Mesendoderm (in vitro differentiated cells): ENCODE measurements around the gene EPS15.

Source experiments
- DNase-seq: peaks from one replicate; pipeline ENCODE4 v3.0.0; 2013
- H2AK5ac ChIP-seq: 2 replicates; pipeline ENCODE4 v1.6.1; 2013; ENCODE audit warnings: low read length, inconsistent platforms
- H2BK120ac ChIP-seq: 2 replicates; pipeline ENCODE4 v1.6.1; 2013; ENCODE audit warnings: low read depth, mild to moderate bottlenecking, low read length, moderate library complexity, mixed read lengths
- H2BK15ac ChIP-seq: replicated peaks from 2 replicates; pipeline ENCODE4 v1.6.1; 2013; ENCODE audit warnings: low read depth, mild to moderate bottlenecking, moderate library complexity
- H2BK5ac ChIP-seq: 2 replicates; pipeline ENCODE4 v1.6.1; 2013; ENCODE audit warnings: low read length, inconsistent platforms
- H3K18ac ChIP-seq: 2 replicates; pipeline ENCODE4 v1.6.1; 2013; ENCODE audit warnings: mild to moderate bottlenecking, low read length, mixed read lengths
- H3K23ac ChIP-seq: one replicate; pipeline ENCODE4 v1.6.1; 2013; ENCODE audit warnings: low read length
- H3K27ac ChIP-seq: 2 replicates; pipeline ENCODE4 v1.5.1; 2013; ENCODE audit warnings: low read depth, mild to moderate bottlenecking, inconsistent platforms, low read length, moderate library complexity
- H3K27me3 ChIP-seq: 2 replicates; pipeline ENCODE4 v1.6.1; 2013; ENCODE audit warnings: low read length, control low read depth, mild to moderate bottlenecking, inconsistent platforms; ENCODE audit not compliant: insufficient read depth, poor library complexity
- H3K36me3 ChIP-seq: 2 replicates; pipeline ENCODE4 v1.6.1; 2013; ENCODE audit warnings: low read length, inconsistent platforms; ENCODE audit not compliant: control insufficient read depth, insufficient read depth
- H3K4ac ChIP-seq: one replicate; pipeline ENCODE4 v1.6.1; 2013; ENCODE audit warnings: low read depth, mild to moderate bottlenecking, low read length, moderate library complexity
- H3K4me1 ChIP-seq: 2 replicates; pipeline ENCODE4 v1.6.1; 2013; ENCODE audit warnings: low read depth, low read length, inconsistent platforms; ENCODE audit not compliant: control insufficient read depth
- H3K4me2 ChIP-seq: 2 replicates; pipeline ENCODE4 v1.6.1; 2013; ENCODE audit warnings: low read length
- H3K4me3 ChIP-seq: 2 replicates; pipeline ENCODE4 v1.5.1; 2013; ENCODE audit warnings: mild to moderate bottlenecking, low read length
- H3K56ac ChIP-seq: one replicate; pipeline ENCODE4 v1.6.1; 2013; ENCODE audit warnings: low read length
- H3K79me1 ChIP-seq: 2 replicates; pipeline ENCODE4 v1.6.1; 2013; ENCODE audit warnings: low read length, inconsistent platforms
- H3K79me2 ChIP-seq: 2 replicates; pipeline ENCODE4 v1.6.1; 2013; ENCODE audit warnings: mild to moderate bottlenecking, low read length; ENCODE audit not compliant: control insufficient read depth, insufficient read depth
- H3K9ac ChIP-seq: 2 replicates; pipeline ENCODE4 v1.6.1; 2013; ENCODE audit warnings: low read length, inconsistent platforms
- H4K5ac ChIP-seq: one replicate; pipeline ENCODE4 v1.6.1; 2013; ENCODE audit warnings: low read length
- H4K8ac ChIP-seq: one replicate; pipeline ENCODE4 v1.6.1; 2013; ENCODE audit warnings: low read depth, mild to moderate bottlenecking, control low read depth, low read length, moderate library complexity
- WGBS: extraction: QIAGEN DNeasy Blood & Tissue Kit; methylation state at CpG from one replicate; pipeline ENCODE4 v1.1.7; 2013; ENCODE audit warnings: low lambda C conversion rate, missing lambda C conversion rate; ENCODE audit not compliant: insufficient coverage; ENCODE audit errors: extremely low coverage; 5-methylcytosine and 5-hydroxymethylcytosine counted together

The EPS15 gene

GRCh38 chr1:51551848-51552296, 32.8 kb upstream of the EPS15 start:
- Histone ChIP-seq H3K79me1 (no peaks in the 10 kb centered on the region), H3K36me3 (no peaks in the 10 kb centered on the region), H4K8ac (no peak overlapping the region), H3K56ac (no peak overlapping the region), H3K4me2 (no peak overlapping the region), H4K5ac (no peak overlapping the region), H3K4me1 (no peaks in the 10 kb centered on the region), H2BK120ac (no peak overlapping the region), H3K18ac (no peak overlapping the region), H3K27ac (no peak overlapping the region), H2BK5ac (no peak overlapping the region), H3K79me2 (no peaks in the 10 kb centered on the region), H3K4ac (no peak overlapping the region), H3K23ac (no peak overlapping the region), H3K4me3 (no peak overlapping the region), H2BK15ac (no peak overlapping the region), H2AK5ac (no peak overlapping the region), H3K9ac (no peak overlapping the region), H3K27me3 (no peaks in the 10 kb centered on the region)
- no peak for DNase-seq
- no CpG with 5 or more reads among the region's 5 CpGs for WGBS

GRCh38 chr1:51551081-51551480, 32.0 kb upstream of the EPS15 start:
- Histone ChIP-seq H3K36me3 (no peaks in the 10 kb centered on the region), H2AK5ac (no peak overlapping the region), H3K18ac (no peak overlapping the region), H3K79me2 (no peaks in the 10 kb centered on the region), H3K79me1 (no peaks in the 10 kb centered on the region), H3K4me3 (no peak overlapping the region), H4K5ac (no peak overlapping the region), H3K27me3 (no peaks in the 10 kb centered on the region), H4K8ac (peak overlapping the region; percentile 13), H3K27ac (no peak overlapping the region), H3K4ac (no peak overlapping the region), H3K4me2 (no peak overlapping the region), H2BK5ac (no peak overlapping the region), H2BK120ac (no peak overlapping the region), H3K4me1 (no peaks in the 10 kb centered on the region), H3K23ac (no peak overlapping the region), H3K56ac (no peak overlapping the region), H3K9ac (no peak overlapping the region), H2BK15ac (no peak overlapping the region)
- DNase-seq = no peak
- WGBS = no CpG with 5 or more reads among the region's 2 CpGs

GRCh38 chr1:51549901-51550300, 30.8 kb upstream of the EPS15 start:
- no peak overlapping the region for H3K27ac ChIP-seq
- no peaks in the 10 kb centered on the region for H3K27me3 ChIP-seq
- H3K4me3 ChIP-seq = no peak overlapping the region
- no CpG with 5 or more reads among the region's 3 CpGs for WGBS
- no peak overlapping the region for H2BK15ac ChIP-seq
- H3K18ac ChIP-seq = no peak overlapping the region
- no peak overlapping the region for H3K56ac ChIP-seq
- H3K4me1 ChIP-seq = no peaks in the 10 kb centered on the region
- no peak overlapping the region for H3K9ac ChIP-seq
- H2AK5ac ChIP-seq = no peak overlapping the region
- no peaks in the 10 kb centered on the region for H3K36me3 ChIP-seq
- no peaks in the 10 kb centered on the region for H3K79me1 ChIP-seq
- H3K4ac ChIP-seq = no peak overlapping the region
- no peak for DNase-seq
- H4K5ac ChIP-seq = no peak overlapping the region
- no peak overlapping the region for H2BK5ac ChIP-seq
- no peak overlapping the region for H2BK120ac ChIP-seq
- H3K23ac ChIP-seq = no peak overlapping the region
- H4K8ac ChIP-seq = no peak overlapping the region
- H3K79me2 ChIP-seq = no peaks in the 10 kb centered on the region
- no peak overlapping the region for H3K4me2 ChIP-seq

GRCh38 chr1:51549016-51549619, 30.1 kb upstream of the EPS15 start:
- no peak overlapping the region for H3K18ac ChIP-seq
- no peak overlapping the region for H3K23ac ChIP-seq
- H3K79me1 ChIP-seq = no peaks in the 10 kb centered on the region
- H3K79me2 ChIP-seq = no peaks in the 10 kb centered on the region
- no peak overlapping the region for H4K8ac ChIP-seq
- H3K4me1 ChIP-seq = no peaks in the 10 kb centered on the region
- no CpG with 5 or more reads among the region's 3 CpGs for WGBS
- no peaks in the 10 kb centered on the region for H3K27me3 ChIP-seq
- no peaks in the 10 kb centered on the region for H3K36me3 ChIP-seq
- no peak overlapping the region for H3K27ac ChIP-seq
- no peak overlapping the region for H2BK15ac ChIP-seq
- no peak overlapping the region for H3K9ac ChIP-seq
- no peak overlapping the region for H3K4me3 ChIP-seq
- H3K4me2 ChIP-seq = no peak overlapping the region
- H2BK5ac ChIP-seq = no peak overlapping the region
- H4K5ac ChIP-seq = no peak overlapping the region
- H3K4ac ChIP-seq = no peak overlapping the region
- H3K56ac ChIP-seq = no peak overlapping the region
- H2BK120ac ChIP-seq = no peak overlapping the region
- no peak overlapping the region for H2AK5ac ChIP-seq
- no peak for DNase-seq

GRCh38 chr1:51543858-51544257, 24.8 kb upstream of the EPS15 start:
- Histone ChIP-seq H2BK15ac (no peak overlapping the region), H3K4me2 (no peak overlapping the region), H3K4ac (no peak overlapping the region), H2AK5ac (no peak overlapping the region), H3K4me3 (no peak overlapping the region), H3K56ac (no peak overlapping the region), H3K4me1 (no peaks in the 10 kb centered on the region), H3K79me2 (no peaks in the 10 kb centered on the region), H4K5ac (no peak overlapping the region), H2BK5ac (no peak overlapping the region), H4K8ac (no peak overlapping the region), H3K27ac (no peak overlapping the region), H3K36me3 (no peaks in the 10 kb centered on the region), H3K18ac (no peak overlapping the region), H3K9ac (no peak overlapping the region), H2BK120ac (no peak overlapping the region), H3K79me1 (no peaks in the 10 kb centered on the region), H3K23ac (no peak overlapping the region), H3K27me3 (no peaks in the 10 kb centered on the region)
- no peak for DNase-seq
- WGBS = no CpG with 5 or more reads among the region's 2 CpGs
